LNCAP (cell line): ENCODE data around the gene MMP11.
A peak's percentile ranks its signal among the peaks of the same experiment; 100 is the strongest.

Experiments
- TF ChIP-seq, protein P1 (sequence below): fragments of 450-650 bp; IDR thresholded peaks from 2 replicates; pipeline ENCODE4 v1.5.1; 2017; ENCODE audit warnings: mild to moderate bottlenecking

MMP11 gene

GRCh38 chr22:23763579-23763945 is 9.1 kb upstream of the MMP11 start:
- TF ChIP-seq, protein P1, sequence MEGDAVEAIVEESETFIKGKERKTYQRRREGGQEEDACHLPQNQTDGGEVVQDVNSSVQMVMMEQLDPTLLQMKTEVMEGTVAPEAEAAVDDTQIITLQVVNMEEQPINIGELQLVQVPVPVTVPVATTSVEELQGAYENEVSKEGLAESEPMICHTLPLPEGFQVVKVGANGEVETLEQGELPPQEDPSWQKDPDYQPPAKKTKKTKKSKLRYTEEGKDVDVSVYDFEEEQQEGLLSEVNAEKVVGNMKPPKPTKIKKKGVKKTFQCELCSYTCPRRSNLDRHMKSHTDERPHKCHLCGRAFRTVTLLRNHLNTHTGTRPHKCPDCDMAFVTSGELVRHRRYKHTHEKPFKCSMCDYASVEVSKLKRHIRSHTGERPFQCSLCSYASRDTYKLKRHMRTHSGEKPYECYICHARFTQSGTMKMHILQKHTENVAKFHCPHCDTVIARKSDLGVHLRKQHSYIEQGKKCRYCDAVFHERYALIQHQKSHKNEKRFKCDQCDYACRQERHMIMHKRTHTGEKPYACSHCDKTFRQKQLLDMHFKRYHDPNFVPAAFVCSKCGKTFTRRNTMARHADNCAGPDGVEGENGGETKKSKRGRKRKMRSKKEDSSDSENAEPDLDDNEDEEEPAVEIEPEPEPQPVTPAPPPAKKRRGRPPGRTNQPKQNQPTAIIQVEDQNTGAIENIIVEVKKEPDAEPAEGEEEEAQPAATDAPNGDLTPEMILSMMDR, result no peak

DNA sequence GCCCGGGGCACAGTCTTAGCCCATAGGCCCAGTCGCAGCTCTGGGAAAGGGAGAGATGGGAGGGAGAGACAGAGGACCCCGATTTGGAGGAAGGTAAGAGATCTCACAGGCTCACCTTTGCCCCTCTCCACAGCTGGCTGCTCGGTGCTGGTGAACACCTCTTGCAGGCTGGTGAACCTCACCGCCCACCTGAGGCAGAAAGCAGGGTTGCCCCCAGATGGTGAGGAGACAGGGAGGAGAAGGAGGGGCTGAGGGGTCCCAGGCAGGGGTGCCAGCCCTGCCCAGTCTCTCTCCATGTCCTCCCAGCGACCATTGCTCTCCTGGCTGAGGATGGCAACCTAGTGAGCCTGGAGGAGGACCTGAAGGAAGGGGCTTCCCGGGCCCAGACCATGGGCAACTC is 8.7 kb upstream of the MMP11 start:
- TF ChIP-seq, protein P1, result no peak

GRCh38 chr22:23764899-23765881 is 7.5 kb upstream of the MMP11 start:
- TF ChIP-seq, protein P1, result no peak

DNA sequence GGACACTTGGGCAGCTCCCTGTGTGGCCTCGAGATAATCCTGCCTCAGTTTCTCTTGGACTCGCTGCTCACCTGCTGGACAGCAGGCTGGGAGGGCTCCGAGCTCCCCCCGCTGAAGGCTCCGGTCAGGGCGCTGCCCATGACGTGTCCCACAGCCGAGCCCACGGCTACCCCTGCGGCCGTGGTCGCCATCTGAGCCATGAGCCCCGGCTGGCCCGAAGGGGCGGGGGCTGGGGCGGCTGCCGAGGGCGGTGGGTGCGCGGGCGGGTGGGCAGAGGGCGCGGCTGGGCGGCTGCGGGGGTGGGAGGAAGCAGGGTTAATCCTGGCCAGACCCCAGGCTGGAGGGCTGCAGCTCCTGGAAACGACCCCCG is 5.4 kb upstream of the MMP11 start:
- TF ChIP-seq, protein P1, result no peak

- TF ChIP-seq, protein P1, result peak; percentile 61
These were observed 4.7 kb upstream of the MMP11 start, which contains the start of gene CHCHD10 for GRCh38 chr22:23767673-23768548. Gene CHCHD10, minus strand, starts transcription at chr22:23767972. Its CDS starts 98 bp downstream, at chr22:23767874.

- TF ChIP-seq, protein P1, result no peak
These were observed 3.2 kb upstream of the MMP11 start for GRCh38 chr22:23769321-23769965.

GRCh38 chr22:23772315-23772648 is 367 bp upstream of the MMP11 start:
- TF ChIP-seq, protein P1, result no peak
